NOMO-1 (cell line): ENCODE results near the gene ILKAP.
A peak's percentile ranks its signal among the peaks of the same experiment; 100 is the strongest.

ENCODE experiments used
- DNase-seq, 2 experiments: peaks; one replicate each; lab custom pipeline; 2025; ENCODE audit not compliant: unreplicated experiment in 2 of 2; lab: John Stamatoyannopoulos, UW

ILKAP gene

GRCh38 chr2:238138331-238139195 is 64.9 kb downstream of the ILKAP start, which contains the start of gene KLHL30:
Gene KLHL30, plus strand, starts transcription at chr2:238138668. Its CDS starts 2,087 bp downstream, at chr2:238140755.
- peak; percentile 16 to 36 for DNase-seq

- no peak for DNase-seq
Observed at GRCh38 chr2:238137885-238138284, 65.6 kb downstream of the ILKAP start.

- peak; percentile 17 to 67 for DNase-seq
Observed at GRCh38 chr2:238136820-238137537, 66.5 kb downstream of the ILKAP start.

GRCh38 chr2:238135601-238136150 is 67.8 kb downstream of the ILKAP start:
- no peak for DNase-seq

- DNase-seq = no peak
Observed at GRCh38 chr2:238134393-238134785, 69.1 kb downstream of the ILKAP start.

GRCh38 chr2:238133499-238134392 is 69.7 kb downstream of the ILKAP start:
- no peak for DNase-seq

- no peak for DNase-seq
Observed at GRCh38 chr2:238132463-238133450, 70.7 kb downstream of the ILKAP start.

GRCh38 chr2:238131761-238132462 is 71.6 kb downstream of the ILKAP start:
- DNase-seq = no peak

- no peak for DNase-seq
Observed at GRCh38 chr2:238130696-238131628, 72.5 kb downstream of the ILKAP start.

- DNase-seq = no peak
Observed at GRCh38 chr2:238130111-238130695, 73.3 kb downstream of the ILKAP start.

GRCh38 chr2:238129166-238130010 is 74.1 kb downstream of the ILKAP start:
- DNase-seq = no peak

- DNase-seq = no peak
Observed at GRCh38 chr2:238128534-238129001, 74.9 kb downstream of the ILKAP start.

GRCh38 chr2:238128061-238128440 is 75.4 kb downstream of the ILKAP start:
- DNase-seq = no peak

GRCh38 chr2:238127165-238128060 is 76.1 kb downstream of the ILKAP start:
- no peak for DNase-seq

GRCh38 chr2:238126775-238127164 is 76.7 kb downstream of the ILKAP start:
- no peak for DNase-seq
